Measurements from ENCODE around the gene ZNF638. TPM values are rescaled to one million over a fixed set of nuclear protein-coding genes. Genes with fewer than 3 reads are reported as not detected.
"Not testable (repeated sequence)": the region's sequence is repeated elsewhere in the genome, so short reads cannot be mapped to it uniquely, and the experiment has no call there.

The ZNF638 gene
- total and polyA plus RNA-seq, 2 donors: 149 to 210 TPM

GRCh38 chr2:71298914-71299313, 32.7 kb upstream of the ZNF638 start:
- WGBS: 95% methylated on average over 2 of the region's 2 CpGs
- Histone ChIP-seq H3K36me3 (ENCODE audit: control insufficient read depth in 2 of 2, insufficient read depth in 2 of 2, low read length in 1 of 2) (no peaks in the 10 kb centered on the region), H3K27ac (ENCODE audit: low read depth in 1 of 2, low read length in 1 of 2) (no peak overlapping the region), H3K27me3 (ENCODE audit: control insufficient read depth in 2 of 2, insufficient read depth in 1 of 2, low read length in 1 of 2) (no peaks in the 10 kb centered on the region), H3K9me3 (ENCODE audit: control insufficient read depth in 2 of 2, insufficient read depth in 1 of 2, low read length in 1 of 2) (no peaks in the 10 kb centered on the region), H3K4me3 (ENCODE audit: low read length in 2 of 2) (no peak overlapping the region), H3K4me1 (ENCODE audit: control insufficient read depth in 2 of 2, insufficient read depth in 2 of 2, low read length in 2 of 2) (no peaks in the 10 kb centered on the region)
- DNase-seq (ENCODE audit: low read depth in 6 of 9, low spot score in 9 of 9): no peak

- Histone ChIP-seq H3K27ac (ENCODE audit: low read depth in 1 of 2, low read length in 1 of 2) (no peak overlapping the region), H3K27me3 (ENCODE audit: control insufficient read depth in 2 of 2, insufficient read depth in 1 of 2, low read length in 1 of 2) (no peaks in the 10 kb centered on the region), H3K4me1 (ENCODE audit: control insufficient read depth in 2 of 2, insufficient read depth in 2 of 2, low read length in 2 of 2) (no peaks in the 10 kb centered on the region), H3K36me3 (ENCODE audit: control insufficient read depth in 2 of 2, insufficient read depth in 2 of 2, low read length in 1 of 2) (no peaks in the 10 kb centered on the region), H3K9me3 (ENCODE audit: control insufficient read depth in 2 of 2, insufficient read depth in 1 of 2, low read length in 1 of 2) (no peaks in the 10 kb centered on the region), H3K4me3 (ENCODE audit: low read length in 2 of 2) (no peak overlapping the region)
- 79% methylated on average over 2 of the region's 2 CpGs for WGBS
- peak in 5 of 9 donors; percentile 10 to 50 (median 18) for DNase-seq (ENCODE audit: low read depth in 6 of 9, low spot score in 9 of 9)
Measured at GRCh38 chr2:71299507-71299906, 32.1 kb upstream of the ZNF638 start.

- 98% methylated on average over 3 of the region's 3 CpGs for WGBS
- no peak for DNase-seq (ENCODE audit: low read depth in 6 of 9, low spot score in 9 of 9)
- H3K36me3 ChIP-seq (ENCODE audit: control insufficient read depth in 2 of 2, insufficient read depth in 2 of 2, low read length in 1 of 2): no peaks in the 10 kb centered on the region
- no peaks in the 10 kb centered on the region for H3K9me3 ChIP-seq (ENCODE audit: control insufficient read depth in 2 of 2, insufficient read depth in 1 of 2, low read length in 1 of 2)
- H3K27me3 ChIP-seq (ENCODE audit: control insufficient read depth in 2 of 2, insufficient read depth in 1 of 2, low read length in 1 of 2): no peaks in the 10 kb centered on the region
- H3K4me1 ChIP-seq (ENCODE audit: control insufficient read depth in 2 of 2, insufficient read depth in 2 of 2, low read length in 2 of 2): no peaks in the 10 kb centered on the region
- H3K4me3 ChIP-seq (ENCODE audit: low read length in 2 of 2): no peak overlapping the region
- H3K27ac ChIP-seq (ENCODE audit: low read depth in 1 of 2, low read length in 1 of 2): no peak overlapping the region
Measured at GRCh38 chr2:71303849-71304248, 27.7 kb upstream of the ZNF638 start.

GRCh38 chr2:71306762-71307161, 24.8 kb upstream of the ZNF638 start:
- 94% methylated on average over 3 of the region's 3 CpGs for WGBS
- Histone ChIP-seq H3K4me3 (ENCODE audit: low read length in 2 of 2) (no peak overlapping the region), H3K27me3 (ENCODE audit: control insufficient read depth in 2 of 2, insufficient read depth in 1 of 2, low read length in 1 of 2) (no peaks in the 10 kb centered on the region), H3K9me3 (ENCODE audit: control insufficient read depth in 2 of 2, insufficient read depth in 1 of 2, low read length in 1 of 2) (no peaks in the 10 kb centered on the region), H3K4me1 (ENCODE audit: control insufficient read depth in 2 of 2, insufficient read depth in 2 of 2, low read length in 2 of 2) (no peaks in the 10 kb centered on the region), H3K36me3 (ENCODE audit: control insufficient read depth in 2 of 2, insufficient read depth in 2 of 2, low read length in 1 of 2) (no peaks in the 10 kb centered on the region), H3K27ac (ENCODE audit: low read depth in 1 of 2, low read length in 1 of 2) (no peak overlapping the region)
- no peak for DNase-seq (ENCODE audit: low read depth in 6 of 9, low spot score in 9 of 9)

- 97% methylated on average over 9 of the region's 9 CpGs for WGBS
- Histone ChIP-seq H3K27ac (ENCODE audit: low read depth in 1 of 2, low read length in 1 of 2) (no peak overlapping the region), H3K27me3 (ENCODE audit: control insufficient read depth in 2 of 2, insufficient read depth in 1 of 2, low read length in 1 of 2) (no peaks in the 10 kb centered on the region), H3K36me3 (ENCODE audit: control insufficient read depth in 2 of 2, insufficient read depth in 2 of 2, low read length in 1 of 2) (no peaks in the 10 kb centered on the region), H3K4me3 (ENCODE audit: low read length in 2 of 2) (no peak overlapping the region), H3K9me3 (ENCODE audit: control insufficient read depth in 2 of 2, insufficient read depth in 1 of 2, low read length in 1 of 2) (no peaks in the 10 kb centered on the region), H3K4me1 (ENCODE audit: control insufficient read depth in 2 of 2, insufficient read depth in 2 of 2, low read length in 2 of 2) (no peaks in the 10 kb centered on the region)
- DNase-seq (ENCODE audit: low read depth in 6 of 9, low spot score in 9 of 9): no peak
Measured at GRCh38 chr2:71313016-71313766, 18.4 kb upstream of the ZNF638 start.

GRCh38 chr2:71317060-71317459, 14.5 kb upstream of the ZNF638 start:
- Histone ChIP-seq H3K36me3 (ENCODE audit: control insufficient read depth in 2 of 2, insufficient read depth in 2 of 2, low read length in 1 of 2) (no peaks in the 10 kb centered on the region), H3K27ac (ENCODE audit: low read depth in 1 of 2, low read length in 1 of 2) (no peak overlapping the region), H3K27me3 (ENCODE audit: control insufficient read depth in 2 of 2, insufficient read depth in 1 of 2, low read length in 1 of 2) (no peaks in the 10 kb centered on the region), H3K4me3 (ENCODE audit: low read length in 2 of 2) (no peak overlapping the region), H3K4me1 (ENCODE audit: control insufficient read depth in 2 of 2, insufficient read depth in 2 of 2, low read length in 2 of 2) (no peaks in the 10 kb centered on the region), H3K9me3 (ENCODE audit: control insufficient read depth in 2 of 2, insufficient read depth in 1 of 2, low read length in 1 of 2) (no peaks in the 10 kb centered on the region)
- DNase-seq (ENCODE audit: low read depth in 6 of 9, low spot score in 9 of 9): no peak
- 94% methylated on average over 4 of the region's 4 CpGs for WGBS

GRCh38 chr2:71317900-71318299, 13.7 kb upstream of the ZNF638 start:
- DNase-seq (ENCODE audit: low read depth in 6 of 9, low spot score in 9 of 9); H3K9me3 ChIP-seq (ENCODE audit: control insufficient read depth in 2 of 2, insufficient read depth in 1 of 2, low read length in 1 of 2); H3K27ac ChIP-seq (ENCODE audit: low read depth in 1 of 2, low read length in 1 of 2); H3K4me3 ChIP-seq (ENCODE audit: low read length in 2 of 2); H3K4me1 ChIP-seq (ENCODE audit: control insufficient read depth in 2 of 2, insufficient read depth in 2 of 2, low read length in 2 of 2); H3K27me3 ChIP-seq (ENCODE audit: control insufficient read depth in 2 of 2, insufficient read depth in 1 of 2, low read length in 1 of 2); H3K36me3 ChIP-seq (ENCODE audit: control insufficient read depth in 2 of 2, insufficient read depth in 2 of 2, low read length in 1 of 2): not testable (repeated sequence)
- WGBS: 97% methylated on average over 4 of the region's 4 CpGs

- H3K27ac ChIP-seq (ENCODE audit: low read depth in 1 of 2, low read length in 1 of 2): no peak overlapping the region
- H3K9me3 ChIP-seq (ENCODE audit: control insufficient read depth in 2 of 2, insufficient read depth in 1 of 2, low read length in 1 of 2): no peaks in the 10 kb centered on the region
- H3K4me3 ChIP-seq (ENCODE audit: low read length in 2 of 2): no peak overlapping the region
- no peaks in the 10 kb centered on the region for H3K27me3 ChIP-seq (ENCODE audit: control insufficient read depth in 2 of 2, insufficient read depth in 1 of 2, low read length in 1 of 2)
- no peaks in the 10 kb centered on the region for H3K4me1 ChIP-seq (ENCODE audit: control insufficient read depth in 2 of 2, insufficient read depth in 2 of 2, low read length in 2 of 2)
- 95% methylated on average over 6 of the region's 6 CpGs for WGBS
- no peaks in the 10 kb centered on the region for H3K36me3 ChIP-seq (ENCODE audit: control insufficient read depth in 2 of 2, insufficient read depth in 2 of 2, low read length in 1 of 2)
- no peak for DNase-seq (ENCODE audit: low read depth in 6 of 9, low spot score in 9 of 9)
Measured at GRCh38 chr2:71323386-71323785, 8.2 kb upstream of the ZNF638 start.

GRCh38 chr2:71326968-71327367, 4.6 kb upstream of the ZNF638 start:
- 99% methylated on average over 3 of the region's 3 CpGs for WGBS
- Histone ChIP-seq H3K36me3 (ENCODE audit: control insufficient read depth in 2 of 2, insufficient read depth in 2 of 2, low read length in 1 of 2) (no peaks in the 10 kb centered on the region), H3K4me3 (ENCODE audit: low read length in 2 of 2) (no peak overlapping the region), H3K4me1 (ENCODE audit: control insufficient read depth in 2 of 2, insufficient read depth in 2 of 2, low read length in 2 of 2) (peaks cover 0 to 3% of the 10 kb centered on the region in 2 donors), H3K27ac (ENCODE audit: low read depth in 1 of 2, low read length in 1 of 2) (no peak overlapping the region), H3K27me3 (ENCODE audit: control insufficient read depth in 2 of 2, insufficient read depth in 1 of 2, low read length in 1 of 2) (no peaks in the 10 kb centered on the region), H3K9me3 (ENCODE audit: control insufficient read depth in 2 of 2, insufficient read depth in 1 of 2, low read length in 1 of 2) (peaks cover 0 to 3% of the 10 kb centered on the region in 2 donors)
- no peak for DNase-seq (ENCODE audit: low read depth in 6 of 9, low spot score in 9 of 9)
